ENCODE measurements around the gene SLC24A2. TPM values are rescaled to one million over a fixed set of nuclear protein-coding genes. Genes with fewer than 3 reads are reported as not detected.

The SLC24A2 gene
- total RNA-seq, 4 donors from 2014 or later, result not detected

GRCh38 chr9:19812194-19812593 lies 23.4 kb upstream of the SLC24A2 start:
- no peaks in the 10 kb centered on the region for H3K9me3 ChIP-seq
- H3K4me3 ChIP-seq (replicated peaks in 1 of 3), result no peak overlapping the region
- no peak overlapping the region for H3K27ac ChIP-seq
- H3K36me3 ChIP-seq, result no peaks in the 10 kb centered on the region
- no peaks in the 10 kb centered on the region for H3K27me3 ChIP-seq
- no peak for DNase-seq
- intact Hi-C loops (cut with DNase I), result no loop called here
- TF ChIP-seq POLR2A (IDR thresholded peaks at IDR 0.05), result no peak
- no peak for TF ChIP-seq CTCF (IDR thresholded peaks at IDR 0.05)
- H3K4me1 ChIP-seq, result no peaks in the 10 kb centered on the region

- H3K27me3 ChIP-seq, result no peaks in the 10 kb centered on the region
- TF ChIP-seq CTCF (IDR thresholded peaks at IDR 0.05), result no peak
- TF ChIP-seq POLR2A (IDR thresholded peaks at IDR 0.05), result no peak
- no peaks in the 10 kb centered on the region for H3K4me1 ChIP-seq
- H3K36me3 ChIP-seq, result no peaks in the 10 kb centered on the region
- WGBS, 2 donors, result 82 to 85% methylated on average over 16 of the region's 16 CpGs
- intact Hi-C loops (cut with DNase I), result no loop called here
- no peaks in the 10 kb centered on the region for H3K9me3 ChIP-seq
- no peak for DNase-seq
- no peak overlapping the region for H3K27ac ChIP-seq
- no peak overlapping the region for H3K4me3 ChIP-seq (replicated peaks in 1 of 3)
These were observed 20.8 kb upstream of the SLC24A2 start for GRCh38 chr9:19809422-19810269.

GRCh38 chr9:19807182-19807892 lies 18.5 kb upstream of the SLC24A2 start:
- H3K4me1 ChIP-seq, result no peaks in the 10 kb centered on the region
- WGBS, 2 donors, result 33% methylated on average over 4 of the region's 4 CpGs
- no peaks in the 10 kb centered on the region for H3K9me3 ChIP-seq

GRCh38 chr9:19804431-19804830 lies 15.6 kb upstream of the SLC24A2 start:
- no peaks in the 10 kb centered on the region for H3K27me3 ChIP-seq
- no peak overlapping the region for H3K27ac ChIP-seq
- WGBS, 2 donors, result 26 to 36% methylated on average over 1 of the region's 1 CpG
- H3K36me3 ChIP-seq, result no peaks in the 10 kb centered on the region
- TF ChIP-seq POLR2A (IDR thresholded peaks at IDR 0.05), result no peak
- no peak for TF ChIP-seq CTCF (IDR thresholded peaks at IDR 0.05)
- DNase-seq, result no peak
- no peak overlapping the region for H3K4me3 ChIP-seq (replicated peaks in 1 of 3)
- no peaks in the 10 kb centered on the region for H3K9me3 ChIP-seq
- intact Hi-C loops (cut with DNase I), result no loop called here
- H3K4me1 ChIP-seq, result no peaks in the 10 kb centered on the region

More at GRCh38 chr9:19807182-19807892, 18.5 kb upstream of the SLC24A2 start:
- intact Hi-C loops (cut with DNase I), result no loop called here
- Histone ChIP-seq H3K36me3 (no peaks in the 10 kb centered on the region), H3K27me3 (no peaks in the 10 kb centered on the region), H3K27ac (no peak overlapping the region), H3K4me3 (replicated peaks in 1 of 3) (no peak overlapping the region)
- DNase-seq, result no peak
- TF ChIP-seq CTCF (IDR thresholded peaks at IDR 0.05), result no peak
- no peak for TF ChIP-seq POLR2A (IDR thresholded peaks at IDR 0.05)

GRCh38 chr9:19800884-19801283 lies 12.0 kb upstream of the SLC24A2 start:
- intact Hi-C loops (cut with DNase I), result no loop called here
- Histone ChIP-seq H3K4me3 (replicated peaks in 1 of 3) (no peak overlapping the region), H3K9me3 (no peaks in the 10 kb centered on the region), H3K4me1 (no peaks in the 10 kb centered on the region), H3K27me3 (no peaks in the 10 kb centered on the region), H3K27ac (no peak overlapping the region), H3K36me3 (no peaks in the 10 kb centered on the region)
- 84 to 88% methylated on average over 6 of the region's 6 CpGs for WGBS, 2 donors
- no peak for TF ChIP-seq CTCF (IDR thresholded peaks at IDR 0.05)
- no peak for TF ChIP-seq POLR2A (IDR thresholded peaks at IDR 0.05)
- DNase-seq, result no peak
